CD14-positive monocyte (primary cell): ENCODE results near the gene UGGT2. TPM values are rescaled to one million over a fixed set of nuclear protein-coding genes. Genes with fewer than 3 reads are reported as not detected.

Experiments used
- DNase-seq, 3 donors: peaks; one replicate each; pipeline ENCODE4 v3.0.0-alpha.2; 2011 to 2022
- H2AFZ ChIP-seq: 2 replicates; pipeline ENCODE4 v1.6.0; 2012; ENCODE audit warnings: mild to moderate bottlenecking, low read depth, low read length, inconsistent platforms; ENCODE audit not compliant: insufficient read depth, poor library complexity, severe bottlenecking
- H3K27ac ChIP-seq, 2 donors: 1 replicate in 1 of 2; 2 replicates in 1 of 2; pipeline ENCODE4 v1.5.1; 2012 to 2013; ENCODE audit warnings: low read length in 2 of 2, control low read depth in 1 of 2, inconsistent platforms in 1 of 2, low read depth in 1 of 2, mild to moderate bottlenecking in 1 of 2
- H3K27me3 ChIP-seq, 2 donors: one replicate each; pipeline versions ENCODE4 v1.6.0 to v1.6.1; 2011 to 2013; ENCODE audit warnings: low read length in 2 of 2; ENCODE audit not compliant: control insufficient read depth in 2 of 2, insufficient read depth in 2 of 2
- H3K36me3 ChIP-seq, 2 donors: replicated peaks in 1 of 2; 1 replicate in 1 of 2; 2 replicates in 1 of 2; pipeline versions ENCODE4 v1.5.1 to v1.6.1; 2012 to 2013; ENCODE audit warnings: low read length in 2 of 2, control low read depth in 1 of 2, inconsistent platforms in 1 of 2, mild to moderate bottlenecking in 1 of 2; ENCODE audit not compliant: insufficient read depth in 2 of 2, control insufficient read depth in 1 of 2
- H3K4me1 ChIP-seq, 2 donors: 1 replicate in 1 of 2; 2 replicates in 1 of 2; pipeline versions ENCODE4 v1.5.1 to v1.6.1; 2012 to 2013; ENCODE audit warnings: low read length in 2 of 2, control low read depth in 1 of 2, inconsistent platforms in 1 of 2, mild to moderate bottlenecking in 1 of 2, moderate library complexity in 1 of 2; ENCODE audit not compliant: insufficient read depth in 2 of 2, control insufficient read depth in 1 of 2
- H3K4me2 ChIP-seq: replicated peaks from 2 replicates; pipeline ENCODE3; 2012; ENCODE audit warnings: low read length, moderate library complexity, mild to moderate bottlenecking; ENCODE audit not compliant: poor library complexity, severe bottlenecking; ENCODE audit errors: extremely low read depth
- H3K4me3 ChIP-seq, 3 experiments: fragments of 200-600 bp in 1 of 3; sonication (generic) in 1 of 3; replicated peaks in 1 of 3; 1 replicate in 2 of 3; 2 replicates in 1 of 3; pipeline ENCODE4 v1.5.1; 2011 to 2013; ENCODE audit warnings: low read length in 3 of 3, mild to moderate bottlenecking in 3 of 3, control low read depth in 2 of 3, low read depth in 2 of 3, inconsistent platforms in 1 of 3, moderate library complexity in 1 of 3
- H3K79me2 ChIP-seq: 2 replicates; pipeline ENCODE4 v1.6.0; 2012; ENCODE audit warnings: mild to moderate bottlenecking, control low read depth, inconsistent platforms, low read length, moderate library complexity; ENCODE audit not compliant: insufficient read depth
- H3K9ac ChIP-seq: 2 replicates; pipeline ENCODE4 v1.6.0; 2017; ENCODE audit warnings: low read length, mild to moderate bottlenecking; ENCODE audit not compliant: insufficient read depth, poor library complexity, severe bottlenecking
- H3K9me3 ChIP-seq, 2 donors: replicated peaks in 1 of 2; 1 replicate in 1 of 2; 2 replicates in 1 of 2; pipeline versions ENCODE4 v1.5.1 to v1.6.1; 2012 to 2013; ENCODE audit warnings: low read length in 2 of 2, control low read depth in 1 of 2; ENCODE audit not compliant: control insufficient read depth in 1 of 2, insufficient read depth in 1 of 2
- H4K20me1 ChIP-seq: 2 replicates; pipeline ENCODE4 v1.6.0; 2012; ENCODE audit warnings: mild to moderate bottlenecking, low read length, control low read depth, moderate library complexity; ENCODE audit not compliant: insufficient read depth
- H3K27ac Mint-ChIP-seq, 7 donors: one replicate each; pipeline ENCODE4 v1.8.0; 2020; ENCODE audit warnings: mild to moderate bottlenecking in 7 of 7, mixed read lengths in 7 of 7, moderate library complexity in 6 of 7, inconsistent platforms in 2 of 7
- H3K27me3 Mint-ChIP-seq, 3 donors: one replicate each; pipeline ENCODE4 v1.8.0; 2021 to 2022; ENCODE audit warnings: low read depth in 3 of 3, mild to moderate bottlenecking in 3 of 3, mixed read lengths in 3 of 3, moderate library complexity in 3 of 3, inconsistent platforms in 1 of 3
- H3K36me3 Mint-ChIP-seq, 2 donors: one replicate each; pipeline ENCODE4 v1.8.0; 2020; ENCODE audit warnings: mixed read lengths in 2 of 2, inconsistent platforms in 1 of 2, mild to moderate bottlenecking in 1 of 2
- H3K4me1 Mint-ChIP-seq: one replicate; pipeline ENCODE4 v1.8.0; 2020; ENCODE audit warnings: mild to moderate bottlenecking, mixed read lengths
- H3K4me3 Mint-ChIP-seq, 2 donors: one replicate each; pipeline ENCODE4 v1.8.0; 2020; ENCODE audit warnings: mild to moderate bottlenecking in 2 of 2, mixed read lengths in 2 of 2, moderate library complexity in 1 of 2
- H3K9me3 Mint-ChIP-seq, 7 donors: one replicate each; pipeline ENCODE4 v1.8.0; 2020 to 2022; ENCODE audit warnings: mixed read lengths in 7 of 7, mild to moderate bottlenecking in 6 of 7, moderate library complexity in 6 of 7, inconsistent platforms in 2 of 7
- CTCF ChIP-seq: fragments of 200-600 bp; IDR thresholded peaks from one replicate; pipeline ENCODE4 v1.8.0; 2022; ENCODE audit warnings: antibody characterized with exemption, mild to moderate bottlenecking
- WGBS: methylation state at CpG from one replicate; pipeline ENCODE4 v1.1.5; 2013; ENCODE audit warnings: missing lambda C conversion rate; ENCODE audit not compliant: insufficient coverage; 5-methylcytosine and 5-hydroxymethylcytosine counted together
- intact Hi-C, 2 donors: fragments of 100-400 bp; cut with micrococcal nuclease; formaldehyde crosslinking; loops; one replicate each; pipeline versions ENCODE4 v1.15.0 to v1.15.1; 2023
- polyA plus RNA-seq, 3 donors: library from polyadenylated mRNA; depleted of rRNA in 1 of 3; unstranded in 2 of 3; stranded (reverse) in 1 of 3; fragments of 300-500 nt in 2 of 3; fragments of >200 nt in 1 of 3; fragmentation: Illumina TruSeq in 2 of 3; gene quantifications; 1 replicate in 2 of 3; 2 replicates in 1 of 3; pipeline ENCODE4 v1.2.3, GENCODE V29; 2012 to 2021

UGGT2 gene
- polyA plus RNA-seq, 3 donors, result 4.0 to 6.3 (median 5.6) TPM

DNA sequence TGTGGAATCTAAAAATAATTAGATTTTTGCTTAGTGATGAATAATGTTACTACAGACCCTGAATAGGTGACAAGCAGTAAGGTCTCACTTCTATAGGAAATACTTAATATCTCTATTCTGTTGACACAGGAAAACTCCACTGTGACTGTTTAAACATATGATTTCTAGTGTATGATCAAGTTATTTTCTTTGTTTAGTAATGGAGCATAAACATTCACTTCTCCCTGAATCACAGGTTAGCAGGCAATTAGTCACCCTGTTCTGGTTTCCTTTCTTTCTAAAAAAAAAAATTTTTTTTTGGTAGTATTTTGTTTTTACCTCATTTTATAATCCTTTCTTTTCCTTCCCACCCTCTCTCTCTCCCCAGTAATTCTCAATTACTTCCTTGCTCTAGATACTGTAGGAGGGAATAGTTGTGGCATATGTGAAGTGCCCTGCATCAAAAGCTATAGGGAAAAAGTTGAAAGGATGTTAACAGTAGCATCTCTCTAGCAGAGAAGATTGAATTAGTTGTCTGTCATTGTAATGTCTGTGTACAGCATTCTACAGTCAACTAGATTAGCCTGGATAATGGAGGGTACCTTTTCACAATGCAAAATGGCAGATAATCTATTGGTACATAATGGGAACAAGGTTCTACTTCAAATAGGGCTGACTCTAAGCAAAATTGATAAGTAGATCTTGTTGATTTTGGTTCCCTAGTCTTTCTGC lies 40.2 kb upstream of the UGGT2 start:
- Histone ChIP-seq H3K9ac (no peak overlapping the region), H3K4me2 (no peak overlapping the region), H2AFZ (no peak overlapping the region), H3K4me1 (peaks cover 0 to 4% of the 10 kb centered on the region in 2 donors), H3K36me3 (no peaks in the 10 kb centered on the region), H3K4me3 (no peak overlapping the region), H3K79me2 (no peaks in the 10 kb centered on the region), H3K27me3 (peaks cover 50 to 69% of the 10 kb centered on the region in 2 donors), H3K9me3 (peaks cover 0 to 21% of the 10 kb centered on the region in 2 donors), H3K27ac (no peak overlapping the region), H4K20me1 (no peaks in the 10 kb centered on the region)
- TF ChIP-seq CTCF, result no peak
- Mint-ChIP-seq H3K27me3 (peaks cover 53 to 77% (median 72%) of the 10 kb centered on the region in 3 donors), H3K36me3 (no peaks in the 10 kb centered on the region), H3K9me3 (peaks cover 0 to 15% (median 8%) of the 10 kb centered on the region in 7 donors), H3K27ac (no peak overlapping the region), H3K4me1 (peaks cover 5% of the 10 kb centered on the region), H3K4me3 (peak overlapping the region in 1 of 2 donors; percentile 59)
- intact Hi-C loops, result no loop called here
- no peak for DNase-seq

- peaks cover 68 to 80% of the 10 kb centered on the region in 2 donors for H3K27me3 ChIP-seq
- H3K27ac ChIP-seq, result no peak overlapping the region
- TF ChIP-seq CTCF, result no peak
- H3K4me3 ChIP-seq, result peak overlapping the region in 1 of 3 experiments; percentile 16
- Mint-ChIP-seq H3K36me3 (no peaks in the 10 kb centered on the region), H3K4me3 (peak overlapping the region; percentile 54 to 86), H3K27ac (no peak overlapping the region), H3K9me3 (peaks cover 0 to 15% (median 8%) of the 10 kb centered on the region in 7 donors), H3K4me1 (peaks cover 5% of the 10 kb centered on the region), H3K27me3 (peaks cover 65 to 84% (median 68%) of the 10 kb centered on the region in 3 donors)
- H3K36me3 ChIP-seq, result no peaks in the 10 kb centered on the region
- DNase-seq, result no peak
- no peak overlapping the region for H3K9ac ChIP-seq
- peaks cover 0 to 24% of the 10 kb centered on the region in 2 donors for H3K9me3 ChIP-seq
- peaks cover 0 to 4% of the 10 kb centered on the region in 2 donors for H3K4me1 ChIP-seq
- intact Hi-C loops, result no loop called here
- 4% methylated on average over 53 of the region's 57 CpGs for WGBS
- peak overlapping the region; percentile 6 for H3K4me2 ChIP-seq
- no peaks in the 10 kb centered on the region for H3K79me2 ChIP-seq
- H2AFZ ChIP-seq, result peak overlapping the region; percentile 49
- H4K20me1 ChIP-seq, result no peaks in the 10 kb centered on the region
These were observed 38.2 kb upstream of the UGGT2 start for GRCh38 chr13:96091164-96092117.
